Activated CD4-positive, CD25-positive, alpha-beta regulatory T cell treated with anti-CD3 and anti-CD28 coated beads, Interleukin-2, amount 50 U/mL, for 16 hours (primary cell): ENCODE data around the gene RAD51B.

Source experiments
- DNase-seq: peaks from one replicate; pipeline ENCODE4 v3.0.0-alpha.2; 2020; ENCODE audit warnings: low read depth, low spot score

Gene RAD51B

GRCh38 chr14:68608574-68608962, 789.0 kb downstream of the RAD51B start:
- no peak for DNase-seq

DNA sequence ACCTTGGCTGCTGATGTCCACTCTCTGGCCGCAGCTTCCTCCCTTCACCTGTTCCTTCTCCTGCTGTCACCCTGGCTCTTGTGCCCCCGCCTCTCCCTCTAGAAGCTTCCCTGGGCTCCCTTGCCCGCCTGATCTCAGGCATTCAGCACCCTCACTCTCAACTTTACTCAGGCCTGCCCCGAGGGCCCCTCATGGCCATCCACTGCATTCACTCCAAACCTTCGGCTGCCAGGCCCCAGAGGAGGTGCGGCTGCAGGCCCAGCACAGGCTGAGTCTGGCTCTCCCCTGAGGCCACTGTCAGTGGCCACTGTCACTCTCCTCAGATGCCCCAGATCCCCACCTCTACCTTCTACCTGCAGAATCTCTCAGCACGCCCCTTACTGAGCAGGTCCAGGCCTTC, 789.4 kb downstream of the RAD51B start:
- DNase-seq, result no peak

GRCh38 chr14:68610251-68610793, 790.7 kb downstream of the RAD51B start:
- no peak for DNase-seq

- no peak for DNase-seq
These were observed 792.0 kb downstream of the RAD51B start for GRCh38 chr14:68611599-68611998.

DNA sequence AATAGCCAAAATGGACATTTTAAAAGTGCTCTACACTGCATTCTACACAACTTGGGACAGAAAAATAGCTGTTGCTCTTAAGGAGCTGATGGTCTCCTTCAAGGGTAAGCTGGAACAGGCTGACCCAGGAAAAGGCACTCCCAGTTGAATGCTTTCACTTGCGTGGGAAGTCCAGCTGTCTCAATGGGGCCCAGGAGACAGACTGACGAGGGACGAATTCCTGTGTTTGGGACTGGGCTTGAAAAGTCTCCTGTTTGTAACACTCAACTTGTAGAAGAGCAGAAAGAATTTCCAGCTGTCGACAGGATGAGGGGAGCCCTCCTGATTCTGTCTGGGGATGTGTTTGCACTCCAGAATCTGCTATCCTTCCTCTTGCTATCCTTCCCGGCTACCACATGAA, 792.5 kb downstream of the RAD51B start:
- DNase-seq, result no peak

GRCh38 chr14:68616221-68616902, 796.8 kb downstream of the RAD51B start:
- no peak for DNase-seq

- DNase-seq, result no peak
These were observed 800.4 kb downstream of the RAD51B start for GRCh38 chr14:68619790-68620574.

GRCh38 chr14:68621400-68622365, 802.1 kb downstream of the RAD51B start:
- no peak for DNase-seq

DNA sequence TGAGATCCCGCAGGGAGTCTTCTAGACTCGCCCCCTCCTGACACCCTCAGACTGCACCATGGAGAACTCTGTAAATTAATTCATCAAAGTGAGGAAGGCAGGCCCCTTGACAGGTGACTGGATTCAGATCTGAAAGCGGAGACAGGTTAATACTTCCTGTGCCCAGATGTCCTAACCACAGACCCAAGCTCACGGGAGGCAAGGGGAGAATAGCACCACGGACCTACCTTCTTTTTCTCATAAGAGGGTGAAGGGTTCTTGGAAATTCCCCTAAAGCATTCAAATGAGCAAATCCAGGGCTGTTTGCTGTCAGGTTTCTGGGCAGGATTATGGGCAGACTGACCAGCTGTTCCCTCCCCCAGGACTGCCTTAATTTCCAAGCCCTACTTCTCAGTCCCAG, 803.3 kb downstream of the RAD51B start:
- DNase-seq, result no peak

GRCh38 chr14:68623307-68623706, 803.7 kb downstream of the RAD51B start:
- DNase-seq, result no peak

- no peak for DNase-seq
These were observed 804.2 kb downstream of the RAD51B start for GRCh38 chr14:68623826-68624225.

- DNase-seq, result no peak
These were observed 805.1 kb downstream of the RAD51B start for GRCh38 chr14:68624541-68625220.

GRCh38 chr14:68625366-68626090, 805.9 kb downstream of the RAD51B start:
- no peak for DNase-seq

DNA sequence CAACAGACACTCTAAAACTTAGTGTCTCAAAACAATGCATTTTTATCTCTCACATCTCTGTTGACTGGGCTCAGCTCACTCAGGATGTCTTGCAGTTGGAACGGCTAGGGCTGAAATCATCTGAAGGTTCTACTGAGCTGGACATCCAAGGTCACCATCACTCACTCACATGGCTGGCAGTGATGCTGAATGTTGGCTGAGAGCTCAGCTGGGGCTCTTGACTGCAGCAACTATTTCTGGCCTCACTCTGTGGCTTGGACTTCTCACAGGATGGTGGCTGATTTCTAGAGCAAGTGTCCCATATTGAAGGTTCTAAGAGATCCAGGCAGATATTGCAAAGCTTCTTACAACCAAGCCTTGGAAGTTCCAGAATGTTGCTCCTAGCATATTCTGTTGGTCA, 806.8 kb downstream of the RAD51B start:
- DNase-seq, result no peak

DNA sequence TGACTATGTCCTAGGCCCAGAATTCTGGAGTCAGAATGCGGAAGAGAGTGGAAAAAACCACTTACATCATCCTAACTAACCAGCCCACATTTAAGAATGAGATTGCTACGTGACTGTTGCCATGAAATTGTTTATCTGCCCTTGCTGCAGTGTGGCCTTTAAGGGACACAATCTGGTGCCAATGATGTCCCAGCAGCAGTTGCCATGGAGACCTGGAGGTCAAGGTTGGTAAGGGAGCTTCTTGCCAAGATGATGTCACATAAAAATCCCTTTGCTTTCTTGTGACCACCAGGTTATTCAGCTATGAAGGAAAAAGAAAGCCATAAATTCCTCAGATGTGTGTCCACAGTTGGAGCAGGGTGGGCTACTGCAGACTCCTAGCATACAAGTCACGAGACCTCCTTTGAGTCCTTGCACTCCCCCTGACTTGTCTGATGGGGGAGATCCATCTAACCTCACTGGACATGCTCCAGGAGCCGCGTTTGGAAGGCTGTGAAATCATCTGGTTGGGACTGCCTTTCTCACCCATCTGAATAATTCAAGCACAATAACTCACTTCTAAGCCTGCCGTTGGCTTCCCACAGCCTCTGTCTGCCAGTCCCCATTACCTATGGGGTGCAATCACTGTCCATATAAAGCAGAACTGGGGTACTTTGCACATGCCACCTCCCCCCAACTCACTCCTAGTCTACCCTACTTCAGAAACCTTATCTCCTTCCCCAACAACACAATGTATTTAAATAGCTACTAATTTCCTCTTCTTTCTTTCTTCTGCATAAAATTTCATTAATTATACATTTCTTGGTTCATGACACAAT, 807.7 kb downstream of the RAD51B start:
- DNase-seq, result no peak

- DNase-seq, result peak; percentile 11
These were observed 808.5 kb downstream of the RAD51B start for GRCh38 chr14:68627868-68628604.

GRCh38 chr14:68628605-68629310, 809.2 kb downstream of the RAD51B start:
- no peak for DNase-seq

DNA sequence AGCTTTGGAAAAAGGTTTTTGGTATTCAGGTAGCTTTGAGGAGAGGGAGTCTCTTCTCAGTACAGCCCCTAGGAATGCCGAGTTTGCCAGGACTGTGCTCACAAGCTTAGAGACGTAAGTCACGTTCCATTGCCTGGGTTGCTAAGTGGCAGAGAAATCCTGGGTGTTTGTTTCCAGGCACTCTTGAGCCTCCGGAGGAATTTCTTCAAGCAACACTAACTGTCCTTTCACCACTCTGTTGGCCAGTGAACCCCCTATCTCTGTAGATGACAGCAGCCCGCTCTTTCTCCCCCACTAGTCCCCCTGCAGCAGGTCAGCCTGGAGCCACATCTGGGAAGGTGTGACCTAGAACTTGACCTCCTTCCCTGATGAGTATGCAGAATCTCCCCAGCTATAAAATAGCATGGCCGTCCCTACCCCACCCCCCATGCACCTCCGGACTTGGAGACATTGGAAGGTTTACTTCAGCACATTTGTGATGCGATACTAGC, 810.5 kb downstream of the RAD51B start:
- no peak for DNase-seq
